HEK293 (cell line): ENCODE results near the gene MPP7.

Source experiments
- CTCF ChIA-PET: fragments of 350-600 bp; formaldehyde crosslinking; extraction: SDS; loops from one replicate; lab custom pipeline; 2021; ENCODE audit warnings: antibody characterized with exemption; lab: Yijun Ruan, JAX
- POLR2A ChIA-PET: fragments of 300-600 bp; formaldehyde crosslinking; extraction: SDS; loops from one replicate; lab custom pipeline; 2020; ENCODE audit warnings: antibody characterized with exemption, inconsistent platforms; lab: Yijun Ruan, JAX
- H3K27ac ChIP-seq: fragments of 200-500 bp; sonication (Bioruptor generic); 2 replicates; pipeline ENCODE4 v1.5.1; 2014; ENCODE audit warnings: low read depth, low read length, control low read depth, inconsistent platforms; ENCODE audit errors: extremely low read depth
- H3K36me3 ChIP-seq, 2 experiments: fragments of 200-500 bp in 1 of 2; sonication (Bioruptor generic) in 1 of 2; 1 replicate in 1 of 2; 2 replicates in 1 of 2; pipeline ENCODE4 v1.5.1; 2014 to 2017; ENCODE audit warnings: inconsistent platforms in 2 of 2, low read length in 2 of 2; ENCODE audit not compliant: control insufficient read depth in 2 of 2, insufficient read depth in 1 of 2
- H3K4me1 ChIP-seq: fragments of 200-500 bp; sonication (Bioruptor generic); 2 replicates; pipeline ENCODE4 v1.5.1; 2014; ENCODE audit warnings: mild to moderate bottlenecking, low read length, inconsistent platforms; ENCODE audit not compliant: control insufficient read depth, insufficient read depth
- H3K4me3 ChIP-seq: 2 replicates; pipeline ENCODE4 v1.5.1; 2011; ENCODE audit warnings: low read depth, mild to moderate bottlenecking, control low read depth, low read length, moderate library complexity
- H3K9me3 ChIP-seq: fragments of 200-500 bp; sonication (Bioruptor generic); 2 replicates; pipeline ENCODE4 v1.5.1; 2014; ENCODE audit warnings: low read depth, low read length, inconsistent platforms; ENCODE audit not compliant: control insufficient read depth, insufficient read depth
- BCL11A ChIP-seq: fragments of 450-650 bp; formaldehyde crosslinking; IDR thresholded peaks from 2 replicates; pipeline ENCODE4 v1.5.1; 2016; ENCODE audit warnings: low read depth, missing biosample characterization, missing genetic modification characterization
- EGR2 ChIP-seq: fragments of 450-650 bp; formaldehyde crosslinking; IDR thresholded peaks from 2 replicates; pipeline ENCODE4 v1.5.1; 2016; ENCODE audit warnings: low read depth, missing biosample characterization, missing genetic modification characterization
- KLF1 ChIP-seq: fragments of 450-650 bp; formaldehyde crosslinking; IDR thresholded peaks from 2 replicates; pipeline ENCODE4 v1.5.1; 2016; ENCODE audit warnings: missing biosample characterization, missing genetic modification characterization
- MEIS1 ChIP-seq: sonication (generic); formaldehyde crosslinking; IDR thresholded peaks from 2 replicates; pipeline ENCODE4 v1.8.1; 2022; ENCODE audit warnings: missing genetic modification reagents, mild to moderate bottlenecking, borderline replicate concordance
- PRDM10 ChIP-seq: fragments of 450-650 bp; formaldehyde crosslinking; IDR thresholded peaks from 2 replicates; pipeline ENCODE4 v1.5.1; 2016; ENCODE audit warnings: missing biosample characterization, missing genetic modification characterization
- SALL2 ChIP-seq: fragments of 450-650 bp; formaldehyde crosslinking; IDR thresholded peaks from 2 replicates; pipeline ENCODE4 v1.5.0; 2017; ENCODE audit warnings: missing biosample characterization, mild to moderate bottlenecking, missing genetic modification characterization, borderline replicate concordance
- TCF7L2 ChIP-seq: IDR thresholded peaks from 2 replicates; pipeline ENCODE4 v1.6.1; 2011; ENCODE audit warnings: low read depth, mild to moderate bottlenecking, inconsistent platforms, low read length, moderate library complexity, borderline replicate concordance
- ZBTB17 ChIP-seq: fragments of 450-650 bp; formaldehyde crosslinking; IDR thresholded peaks from 2 replicates; pipeline ENCODE4 v1.5.1; 2016; ENCODE audit warnings: missing biosample characterization, missing genetic modification characterization
- ZNF10 ChIP-seq: fragments of 450-650 bp; formaldehyde crosslinking; IDR thresholded peaks from 2 replicates; pipeline ENCODE4 v1.5.1; 2017; ENCODE audit warnings: missing biosample characterization, missing genetic modification characterization
- ZNF114 ChIP-seq: fragments of 450-650 bp; formaldehyde crosslinking; IDR thresholded peaks from 2 replicates; pipeline ENCODE4 v1.5.0; 2017; ENCODE audit warnings: missing biosample characterization, missing genetic modification characterization
- ZNF138 ChIP-seq: fragments of 450-650 bp; formaldehyde crosslinking; IDR thresholded peaks from 2 replicates; pipeline ENCODE4 v1.5.1; 2016; ENCODE audit warnings: missing biosample characterization, missing genetic modification characterization, borderline replicate concordance
- ZNF2 ChIP-seq: fragments of 450-650 bp; formaldehyde crosslinking; IDR thresholded peaks from 2 replicates; pipeline ENCODE4 v1.5.1; 2016; ENCODE audit warnings: missing biosample characterization, missing genetic modification characterization
- ZNF221 ChIP-seq: fragments of 450-650 bp; formaldehyde crosslinking; IDR thresholded peaks from 2 replicates; pipeline ENCODE4 v1.5.1; 2017; ENCODE audit warnings: missing biosample characterization, missing genetic modification characterization, borderline replicate concordance
- ZNF239 ChIP-seq: fragments of 450-650 bp; formaldehyde crosslinking; IDR thresholded peaks from 2 replicates; pipeline ENCODE4 v1.5.1; 2016; ENCODE audit warnings: missing biosample characterization, missing genetic modification characterization
- ZNF350 ChIP-seq: fragments of 450-650 bp; formaldehyde crosslinking; IDR thresholded peaks from 2 replicates; pipeline ENCODE4 v1.5.0; 2017; ENCODE audit warnings: missing biosample characterization, mild to moderate bottlenecking, missing genetic modification characterization
- ZNF416 ChIP-seq: fragments of 450-650 bp; formaldehyde crosslinking; IDR thresholded peaks from 2 replicates; pipeline ENCODE4 v1.5.1; 2016; ENCODE audit warnings: missing biosample characterization, missing genetic modification characterization
- ZNF426 ChIP-seq: fragments of 450-650 bp; formaldehyde crosslinking; IDR thresholded peaks from 2 replicates; pipeline ENCODE4 v1.5.1; 2017; ENCODE audit warnings: missing biosample characterization, missing genetic modification characterization, mild to moderate bottlenecking, inconsistent platforms, moderate library complexity
- ZNF48 ChIP-seq: fragments of 450-650 bp; formaldehyde crosslinking; IDR thresholded peaks from 2 replicates; pipeline ENCODE4 v1.5.1; 2016; ENCODE audit warnings: missing biosample characterization, missing genetic modification characterization
- ZNF530 ChIP-seq: fragments of 450-650 bp; formaldehyde crosslinking; IDR thresholded peaks from 2 replicates; pipeline ENCODE4 v1.5.1; 2016; ENCODE audit warnings: low read depth, missing biosample characterization, missing genetic modification characterization
- ZNF548 ChIP-seq: fragments of 450-650 bp; formaldehyde crosslinking; IDR thresholded peaks from 2 replicates; pipeline ENCODE4 v1.5.1; 2016; ENCODE audit warnings: missing biosample characterization, missing genetic modification characterization
- ZNF580 ChIP-seq: fragments of 450-650 bp; formaldehyde crosslinking; IDR thresholded peaks from 2 replicates; pipeline ENCODE4 v1.5.1; 2016; ENCODE audit warnings: missing biosample characterization, missing genetic modification characterization
- ZNF610 ChIP-seq: fragments of 450-650 bp; formaldehyde crosslinking; IDR thresholded peaks from 2 replicates; pipeline ENCODE4 v1.5.1; 2016; ENCODE audit warnings: missing biosample characterization, missing genetic modification characterization, borderline replicate concordance
- ZNF621 ChIP-seq: fragments of 450-650 bp; formaldehyde crosslinking; IDR thresholded peaks from 2 replicates; pipeline ENCODE4 v1.5.1; 2017; ENCODE audit warnings: missing biosample characterization, missing genetic modification characterization
- ZNF623 ChIP-seq: fragments of 450-650 bp; formaldehyde crosslinking; IDR thresholded peaks from 2 replicates; pipeline ENCODE4 v1.5.1; 2016; ENCODE audit warnings: missing biosample characterization, missing genetic modification characterization
- ZNF645 ChIP-seq: fragments of 450-650 bp; formaldehyde crosslinking; IDR thresholded peaks from 2 replicates; pipeline ENCODE4; 2016; ENCODE audit warnings: missing biosample characterization, missing genetic modification characterization
- ZNF670 ChIP-seq: fragments of 450-650 bp; formaldehyde crosslinking; IDR thresholded peaks from 2 replicates; pipeline ENCODE4 v1.5.1; 2016; ENCODE audit warnings: missing biosample characterization, missing genetic modification characterization, low read depth
- ZNF768 ChIP-seq: fragments of 450-650 bp; formaldehyde crosslinking; IDR thresholded peaks from 2 replicates; pipeline ENCODE4 v1.5.1; 2018; ENCODE audit warnings: missing biosample characterization, mild to moderate bottlenecking, missing genetic modification characterization
- ZSCAN16 ChIP-seq: fragments of 450-650 bp; formaldehyde crosslinking; IDR thresholded peaks from 2 replicates; pipeline ENCODE4 v1.5.1; 2016; ENCODE audit warnings: missing biosample characterization, missing genetic modification characterization

MPP7 gene

DNA sequence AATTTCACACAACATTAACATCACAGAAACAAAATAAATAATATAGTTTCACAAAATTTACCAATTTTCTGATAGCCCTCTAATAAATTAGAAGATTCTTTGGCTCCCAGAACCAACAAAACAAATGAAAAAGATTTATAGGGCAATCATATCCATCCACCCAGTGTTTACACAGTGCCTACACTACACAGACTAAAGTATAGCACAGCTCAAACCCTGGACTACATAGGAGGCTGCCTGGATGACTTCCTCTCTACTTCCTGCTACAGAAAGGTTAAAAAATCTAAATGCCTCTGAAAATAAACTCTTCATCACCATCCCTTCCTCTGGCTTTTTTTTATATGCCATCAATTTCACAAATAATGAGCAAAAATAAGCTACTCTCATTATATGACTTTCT lies 28.4 kb downstream of the MPP7 start:
- Histone ChIP-seq H3K4me3 (no peak overlapping the region), H3K9me3 (no peaks in the 10 kb centered on the region), H3K4me1 (no peaks in the 10 kb centered on the region), H3K36me3 (no peaks in the 10 kb centered on the region), H3K27ac (no peak overlapping the region)
- ChIA-PET CTCF (no interaction called here), POLR2A (no interaction called here)
- TF ChIP-seq ZNF548 (tag by site-specific recombination): no peak
- TF ChIP-seq ZSCAN16 (tag by site-specific recombination): no peak
- TF ChIP-seq ZNF416 (tag by site-specific recombination): no peak
- TF ChIP-seq MEIS1 (CRISPR knock-in tag): no peak
- no peak for TF ChIP-seq ZNF530 (tag by site-specific recombination)
- no peak for TF ChIP-seq ZNF114 (tag by site-specific recombination)
- TF ChIP-seq SALL2: no peak
- TF ChIP-seq ZNF621 (tag by site-specific recombination): no peak
- TF ChIP-seq ZNF48 (tag by site-specific recombination): no peak
- no peak for TF ChIP-seq ZNF138 (tag by site-specific recombination)
- no peak for TF ChIP-seq ZNF2 (tag by site-specific recombination)
- TF ChIP-seq ZNF350 (tag by site-specific recombination): no peak
- no peak for TF ChIP-seq ZNF580 (tag by site-specific recombination)
- no peak for TF ChIP-seq KLF1 (tag by site-specific recombination)
- TF ChIP-seq TCF7L2: no peak

GRCh38 chr10:28273343-28273742 lies 29.5 kb downstream of the MPP7 start:
- Histone ChIP-seq H3K36me3 (no peaks in the 10 kb centered on the region), H3K27ac (no peak overlapping the region), H3K4me3 (no peak overlapping the region), H3K9me3 (no peaks in the 10 kb centered on the region), H3K4me1 (no peaks in the 10 kb centered on the region)
- TF ChIP-seq EGR2 (peak; percentile 27; the same call in 1 of the 2 replicates), ZNF645 (tag by site-specific recombination) (no peak)
- POLR2A ChIA-PET: no interaction called here
- CTCF ChIA-PET: no interaction called here

GRCh38 chr10:28269842-28270456 lies 32.9 kb downstream of the MPP7 start:
- Histone ChIP-seq H3K4me3 (no peak overlapping the region), H3K27ac (no peak overlapping the region), H3K36me3 (no peaks in the 10 kb centered on the region), H3K4me1 (no peaks in the 10 kb centered on the region)
- POLR2A ChIA-PET: no interaction called here
- CTCF ChIA-PET: no interaction called here
- TF ChIP-seq ZNF239 (tag by site-specific recombination) (no peak), KLF1 (tag by site-specific recombination) (no peak), ZNF10 (no peak), ZNF610 (tag by site-specific recombination) (no peak), ZNF670 (tag by site-specific recombination) (no peak), ZBTB17 (no peak), ZNF768 (tag by site-specific recombination) (no peak), ZNF426 (tag by site-specific recombination) (no peak), ZNF221 (no peak), ZNF530 (tag by site-specific recombination) (no peak), ZNF623 (tag by site-specific recombination) (no peak), PRDM10 (tag by site-specific recombination) (no peak), BCL11A (tag by site-specific recombination) (no peak)
- TF ChIP-seq, all 188 proteins: peak for 0
- no peaks in the 10 kb centered on the region for H3K9me3 ChIP-seq
